ENCODE measurements around the gene ZBED4.
A peak's percentile ranks its signal among the peaks of the same experiment; 100 is the strongest.
"Not testable (repeated sequence)": the region's sequence is repeated elsewhere in the genome, so short reads cannot be mapped to it uniquely, and the experiment has no call there.

The ZBED4 gene, protein sequence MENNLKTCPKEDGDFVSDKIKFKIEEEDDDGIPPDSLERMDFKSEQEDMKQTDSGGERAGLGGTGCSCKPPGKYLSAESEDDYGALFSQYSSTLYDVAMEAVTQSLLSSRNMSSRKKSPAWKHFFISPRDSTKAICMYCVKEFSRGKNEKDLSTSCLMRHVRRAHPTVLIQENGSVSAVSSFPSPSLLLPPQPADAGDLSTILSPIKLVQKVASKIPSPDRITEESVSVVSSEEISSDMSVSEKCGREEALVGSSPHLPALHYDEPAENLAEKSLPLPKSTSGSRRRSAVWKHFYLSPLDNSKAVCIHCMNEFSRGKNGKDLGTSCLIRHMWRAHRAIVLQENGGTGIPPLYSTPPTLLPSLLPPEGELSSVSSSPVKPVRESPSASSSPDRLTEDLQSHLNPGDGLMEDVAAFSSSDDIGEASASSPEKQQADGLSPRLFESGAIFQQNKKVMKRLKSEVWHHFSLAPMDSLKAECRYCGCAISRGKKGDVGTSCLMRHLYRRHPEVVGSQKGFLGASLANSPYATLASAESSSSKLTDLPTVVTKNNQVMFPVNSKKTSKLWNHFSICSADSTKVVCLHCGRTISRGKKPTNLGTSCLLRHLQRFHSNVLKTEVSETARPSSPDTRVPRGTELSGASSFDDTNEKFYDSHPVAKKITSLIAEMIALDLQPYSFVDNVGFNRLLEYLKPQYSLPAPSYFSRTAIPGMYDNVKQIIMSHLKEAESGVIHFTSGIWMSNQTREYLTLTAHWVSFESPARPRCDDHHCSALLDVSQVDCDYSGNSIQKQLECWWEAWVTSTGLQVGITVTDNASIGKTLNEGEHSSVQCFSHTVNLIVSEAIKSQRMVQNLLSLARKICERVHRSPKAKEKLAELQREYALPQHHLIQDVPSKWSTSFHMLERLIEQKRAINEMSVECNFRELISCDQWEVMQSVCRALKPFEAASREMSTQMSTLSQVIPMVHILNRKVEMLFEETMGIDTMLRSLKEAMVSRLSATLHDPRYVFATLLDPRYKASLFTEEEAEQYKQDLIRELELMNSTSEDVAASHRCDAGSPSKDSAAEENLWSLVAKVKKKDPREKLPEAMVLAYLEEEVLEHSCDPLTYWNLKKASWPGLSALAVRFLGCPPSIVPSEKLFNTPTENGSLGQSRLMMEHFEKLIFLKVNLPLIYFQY

DNA sequence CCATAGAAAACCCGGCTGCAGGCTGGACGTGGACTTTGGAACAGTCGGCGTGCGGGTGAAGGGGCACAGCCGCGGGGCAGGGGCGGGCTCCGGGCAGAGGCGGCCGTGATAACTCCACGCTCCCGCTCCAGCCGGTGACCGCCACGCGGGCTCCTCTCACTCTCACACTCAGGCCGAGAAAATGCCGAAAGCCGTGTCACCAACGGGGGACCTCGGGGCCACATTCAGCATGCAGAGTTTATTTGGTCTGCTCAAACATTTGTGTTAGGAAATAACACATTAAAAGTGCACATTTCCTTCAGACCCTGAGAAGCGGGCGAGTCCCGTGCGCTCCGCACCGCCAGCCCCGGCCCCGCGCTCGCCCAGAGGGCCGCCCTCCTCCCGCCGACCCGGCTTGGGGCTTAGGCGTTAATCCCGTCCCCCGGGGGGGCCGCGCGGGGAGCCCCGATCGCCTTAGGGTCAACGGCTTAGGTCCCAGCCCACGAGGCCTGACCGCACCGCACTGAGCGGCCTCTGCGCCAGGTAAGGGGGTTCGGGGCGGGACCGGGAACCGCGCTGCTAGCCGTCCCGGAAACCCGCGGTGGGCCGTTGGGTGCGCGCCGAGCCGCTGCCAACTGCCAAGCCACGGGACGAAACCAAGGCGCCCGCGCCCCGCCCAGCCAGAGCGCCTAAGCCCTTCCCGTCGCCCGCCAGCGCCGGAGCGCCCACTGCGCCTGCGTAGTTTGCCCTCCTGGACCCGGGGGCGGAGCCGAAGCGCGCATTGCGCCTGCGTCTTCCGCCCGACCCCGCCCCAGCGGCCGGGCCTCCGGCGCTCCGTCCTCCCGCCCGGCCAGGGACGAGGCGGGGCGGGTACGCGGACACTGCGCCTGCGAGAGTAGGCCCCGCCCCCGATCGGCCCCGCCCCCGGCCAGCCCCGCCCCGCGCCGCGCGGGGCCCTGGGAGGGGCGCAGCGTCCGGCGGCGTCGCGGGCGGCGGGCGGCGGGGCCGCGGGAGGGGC, at the start of gene ZBED4:
Gene ZBED4, plus strand, starts transcription at position 947 of the 997 bp plus-strand sequence. CDS start 29,819 bp downstream, outside the sequence.
- DNase-seq, result peak; percentile 99

DNA sequence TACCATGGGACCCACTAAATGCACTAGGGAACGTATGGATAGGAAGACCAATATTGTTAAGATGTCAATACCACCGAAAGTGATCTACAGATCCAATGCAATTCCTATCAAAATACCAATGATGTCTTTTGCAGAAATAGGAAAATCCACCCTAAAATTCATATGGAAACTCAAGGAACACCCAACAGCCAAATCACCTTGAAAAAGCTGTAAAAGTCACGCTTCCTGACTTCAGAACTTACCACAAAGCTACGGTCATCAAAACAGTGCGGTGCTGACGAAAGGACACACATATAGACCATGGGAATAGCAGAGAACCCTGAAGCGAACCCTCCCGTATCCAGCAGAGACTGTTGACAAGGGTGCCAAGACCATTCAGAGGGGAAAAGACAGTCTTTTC, 46.5 kb upstream of the ZBED4 start:
- no peak for DNase-seq

DNA sequence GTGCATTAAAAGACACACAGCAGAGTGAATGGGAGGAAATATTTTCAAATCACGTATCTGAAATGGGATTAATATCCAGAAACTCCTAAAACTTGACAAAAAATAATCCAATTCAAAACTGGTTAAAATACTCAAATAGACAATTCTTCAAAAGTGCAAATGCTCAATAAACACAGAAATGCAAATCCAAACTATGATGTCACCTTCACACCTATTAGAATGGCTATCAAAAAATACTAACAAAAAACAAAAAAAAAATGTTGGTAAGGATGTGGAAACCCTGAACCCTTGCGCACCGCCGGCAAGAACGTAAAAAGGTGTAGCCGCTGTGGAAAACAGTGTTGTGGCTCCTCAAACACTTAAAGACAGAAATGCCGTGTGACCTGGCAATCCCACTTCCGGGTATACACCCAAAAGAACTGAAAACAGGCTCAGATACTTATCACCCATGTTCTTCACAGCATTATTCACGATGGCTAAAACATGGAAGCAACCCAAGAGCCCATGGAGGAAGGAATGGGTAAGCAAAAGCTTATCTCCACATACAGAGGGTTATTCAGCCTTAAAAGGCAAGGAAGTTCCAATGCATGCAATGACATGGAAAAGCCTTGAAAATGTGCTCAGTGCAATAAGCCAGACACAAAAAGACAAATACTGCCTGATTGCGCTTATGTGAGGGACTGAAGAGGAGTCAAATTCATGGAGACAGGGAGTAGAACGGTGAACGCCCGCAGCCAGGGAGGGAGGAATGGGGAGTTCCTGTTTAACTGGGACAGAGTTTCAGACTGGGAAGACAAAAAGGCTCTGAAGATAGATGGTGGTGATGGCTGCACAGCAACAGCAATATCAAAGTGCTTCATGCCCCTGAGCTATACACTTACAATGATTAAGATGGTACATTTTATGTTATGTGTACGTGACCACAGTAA, 45.6 kb upstream of the ZBED4 start:
- DNase-seq, result no peak

DNA sequence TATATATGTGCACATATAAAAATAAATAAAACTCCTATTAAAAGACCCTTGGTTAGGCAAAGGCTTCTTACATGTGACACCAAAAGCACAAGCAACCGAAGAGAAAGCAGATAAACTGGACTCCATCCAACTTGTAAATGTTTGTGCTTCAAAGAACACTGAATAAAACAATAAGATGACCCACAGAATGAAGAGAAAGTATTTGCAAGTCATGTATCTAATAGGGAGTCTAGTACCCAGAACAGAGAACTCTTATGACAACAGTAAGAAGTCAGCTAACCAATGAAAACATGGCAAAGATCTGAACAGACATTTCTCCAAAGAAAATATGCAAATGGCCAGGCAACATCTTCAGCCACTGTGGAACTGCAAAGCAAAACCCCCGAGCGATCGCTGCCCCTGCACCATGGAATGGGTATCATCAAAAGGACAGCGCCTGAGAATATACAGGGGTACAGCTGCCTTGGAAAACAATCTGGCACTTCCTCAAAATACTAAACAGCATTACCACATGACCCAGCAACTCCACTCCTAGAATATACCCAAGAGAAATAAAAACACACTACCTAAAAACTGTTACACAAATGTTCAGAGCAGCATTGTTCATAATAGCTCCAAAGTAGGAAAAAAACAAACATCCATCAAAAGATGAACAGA, 43.2 kb upstream of the ZBED4 start:
- no peak for DNase-seq

DNA sequence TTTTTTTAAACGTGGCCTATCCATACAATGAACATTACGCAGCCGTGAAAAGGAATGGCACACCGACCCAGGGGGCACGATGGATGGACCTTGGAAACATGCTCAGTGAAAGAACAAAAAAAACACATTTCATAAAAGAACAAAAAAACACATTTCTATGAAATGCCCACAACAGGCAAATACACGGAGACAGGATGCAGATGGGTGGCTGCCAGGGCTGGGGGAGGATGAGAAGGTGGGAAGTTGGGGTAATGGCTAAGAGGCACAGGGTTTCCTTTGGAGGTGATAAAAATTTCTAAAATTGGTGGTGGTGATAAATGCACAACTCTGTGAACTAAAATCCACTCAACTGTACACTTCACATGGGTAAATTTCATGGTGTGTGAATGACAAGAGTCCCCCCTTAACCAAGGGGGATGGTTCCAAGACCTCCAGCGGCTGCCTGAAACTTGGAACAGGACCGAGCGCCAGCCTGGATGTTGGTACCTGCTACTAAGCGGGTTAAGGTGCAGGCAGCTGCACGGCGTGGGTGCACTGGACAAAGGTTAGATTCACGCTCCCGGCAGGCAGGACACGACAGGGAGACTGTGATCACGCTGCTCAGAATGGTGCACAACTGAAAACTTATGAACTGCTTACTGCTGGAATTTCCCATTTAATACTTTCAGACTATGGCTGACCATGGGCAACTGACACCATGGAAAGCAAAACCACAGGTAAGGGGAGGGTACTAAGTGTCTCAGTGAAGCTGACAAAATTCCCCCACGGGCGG, 42.4 kb upstream of the ZBED4 start:
- DNase-seq, result no peak

DNA sequence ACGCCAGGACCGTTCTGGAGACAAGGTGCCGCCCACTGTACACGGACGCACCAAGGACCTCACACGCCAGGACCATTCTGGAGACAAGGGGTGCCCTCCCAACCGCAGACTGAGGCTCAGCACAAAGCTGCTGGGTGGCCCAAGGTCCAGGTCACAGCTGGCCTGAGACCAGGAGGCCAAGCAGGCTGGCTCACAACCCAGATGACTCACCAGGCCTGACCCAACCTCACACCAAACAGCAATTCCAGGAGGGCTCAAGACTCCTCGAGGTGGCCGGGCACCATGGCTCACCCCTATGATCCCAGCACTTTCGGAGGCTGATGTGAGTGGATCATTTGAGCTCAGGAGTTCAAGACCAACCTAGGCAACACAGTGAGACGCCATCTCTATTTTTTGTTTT, 40.8 kb upstream of the ZBED4 start:
- no peak for DNase-seq

DNA sequence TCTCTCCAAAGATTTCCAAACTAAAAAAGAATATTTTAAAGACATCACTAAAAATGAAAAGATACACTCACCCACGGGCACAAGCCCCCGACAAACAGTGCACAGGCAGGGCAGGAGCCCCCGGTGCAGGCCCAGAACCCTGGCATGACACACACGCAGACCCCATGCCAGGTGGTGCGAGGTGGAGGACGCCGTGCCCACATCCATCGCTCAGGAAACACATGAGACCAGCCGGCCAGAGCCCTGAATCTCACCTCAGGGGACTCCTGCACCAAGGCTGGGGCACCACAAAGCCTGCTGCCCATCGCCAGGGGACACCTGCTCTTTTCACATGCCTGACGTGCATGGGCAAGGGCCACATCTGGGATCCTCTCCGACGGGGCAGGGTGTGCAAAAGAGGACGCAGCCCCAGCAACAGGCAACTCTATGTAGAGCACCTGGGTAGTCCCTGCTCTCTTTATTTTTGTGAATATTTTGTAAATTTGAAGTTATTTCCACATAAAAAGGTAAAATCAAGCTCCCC, 39.4 kb upstream of the ZBED4 start:
- DNase-seq, result no peak

DNA sequence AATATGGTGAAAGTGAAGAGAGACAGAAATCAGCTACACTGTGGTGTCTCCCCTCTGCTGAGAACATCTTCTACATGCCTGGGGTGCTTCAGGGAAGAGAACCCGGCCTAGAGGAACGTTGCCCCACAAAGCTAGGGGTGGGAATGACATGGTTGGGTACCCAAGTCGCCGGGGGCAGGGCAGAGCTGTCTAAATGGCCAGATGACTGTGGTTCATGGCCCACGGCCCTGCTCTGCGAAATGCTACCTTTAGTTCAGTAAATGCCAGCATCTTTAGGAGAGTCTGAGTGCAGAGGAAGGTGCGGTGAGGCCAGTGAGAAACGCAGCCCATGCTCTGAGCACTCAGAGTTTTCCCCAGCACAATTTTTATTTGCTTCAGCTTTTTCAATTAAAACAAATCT, 38.8 kb upstream of the ZBED4 start:
- DNase-seq, result no peak

DNA sequence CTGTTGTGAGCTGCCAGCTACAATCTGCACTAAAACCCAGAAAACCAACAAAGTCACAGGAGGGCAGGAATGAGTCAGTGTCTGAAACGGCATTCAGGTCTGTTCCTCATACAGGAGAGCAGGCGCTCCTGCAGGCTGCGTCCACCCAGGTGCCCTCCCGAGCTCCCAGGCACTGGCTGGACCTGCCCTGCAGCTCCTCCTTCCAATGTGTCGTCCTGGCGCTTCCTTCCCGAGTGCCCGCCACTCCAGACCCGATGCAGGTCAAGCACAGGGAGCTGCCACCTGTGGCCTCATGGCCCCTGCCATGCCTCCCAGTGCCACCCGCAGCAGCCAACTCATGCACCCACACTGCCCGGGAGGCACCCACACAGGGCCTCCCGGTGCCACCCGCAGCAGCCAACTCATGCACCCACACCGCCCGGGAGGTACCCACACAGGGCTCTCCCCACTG, 38.0 kb upstream of the ZBED4 start:
- no peak for DNase-seq

DNA sequence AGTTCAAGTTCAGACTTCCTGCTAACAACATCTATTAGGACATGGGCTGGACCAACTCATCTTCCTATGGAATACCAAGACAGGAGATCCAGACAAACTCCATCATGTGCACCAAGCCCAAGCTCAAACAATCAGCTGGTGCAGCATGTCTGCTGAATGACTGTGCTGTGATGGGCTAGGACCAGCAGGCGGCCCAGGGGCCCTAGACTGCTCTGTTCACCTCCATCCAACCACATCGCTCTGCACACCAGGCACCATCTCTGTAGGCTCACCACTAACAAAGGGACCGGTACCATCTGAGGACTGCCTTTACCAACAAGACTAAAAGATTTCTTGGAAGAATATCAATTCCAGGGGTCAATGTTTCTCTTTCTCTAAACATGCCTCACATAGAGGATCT, 36.3 kb upstream of the ZBED4 start:
- DNase-seq, result no peak

DNA sequence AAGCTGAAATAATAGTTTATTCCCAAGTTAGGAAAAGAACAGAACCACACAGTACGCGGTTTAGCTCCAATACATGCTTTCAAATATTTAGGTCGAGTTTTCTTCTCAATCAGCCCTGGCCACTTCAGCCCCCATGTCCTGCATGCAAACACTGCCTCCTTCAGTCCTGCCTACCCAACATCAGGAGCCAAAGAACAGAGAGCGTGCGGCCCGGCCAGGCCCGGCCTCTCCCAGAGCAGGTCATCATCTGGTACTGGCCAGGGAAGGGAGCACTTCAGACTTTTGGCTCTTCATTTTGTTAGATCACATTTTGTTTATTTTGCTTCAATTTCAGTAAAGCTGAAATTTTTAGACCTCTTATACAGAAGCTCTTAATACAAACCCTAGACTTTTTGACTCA, 32.7 kb upstream of the ZBED4 start:
- DNase-seq, result no peak

DNA sequence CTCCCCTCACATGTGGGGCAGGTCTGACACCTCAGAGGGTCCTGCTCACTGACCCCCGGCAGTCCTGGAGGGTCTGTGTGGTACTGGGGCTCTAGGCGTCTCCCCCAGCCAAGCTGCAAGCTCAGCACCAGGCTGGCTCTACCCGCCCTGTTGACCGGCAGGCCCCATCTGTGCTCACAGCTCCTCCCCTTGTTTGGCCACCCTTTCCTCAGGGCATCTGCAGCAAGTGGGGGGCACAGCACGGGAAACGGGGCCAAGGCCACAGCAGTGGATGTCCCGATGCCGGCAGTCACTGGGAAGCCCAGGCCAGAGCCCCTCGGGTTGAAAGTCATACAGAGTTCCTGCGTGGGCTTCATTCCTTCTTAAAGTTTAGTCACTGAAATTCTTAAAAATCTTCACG, 31.9 kb upstream of the ZBED4 start:
- DNase-seq, result not testable (repeated sequence)

DNA sequence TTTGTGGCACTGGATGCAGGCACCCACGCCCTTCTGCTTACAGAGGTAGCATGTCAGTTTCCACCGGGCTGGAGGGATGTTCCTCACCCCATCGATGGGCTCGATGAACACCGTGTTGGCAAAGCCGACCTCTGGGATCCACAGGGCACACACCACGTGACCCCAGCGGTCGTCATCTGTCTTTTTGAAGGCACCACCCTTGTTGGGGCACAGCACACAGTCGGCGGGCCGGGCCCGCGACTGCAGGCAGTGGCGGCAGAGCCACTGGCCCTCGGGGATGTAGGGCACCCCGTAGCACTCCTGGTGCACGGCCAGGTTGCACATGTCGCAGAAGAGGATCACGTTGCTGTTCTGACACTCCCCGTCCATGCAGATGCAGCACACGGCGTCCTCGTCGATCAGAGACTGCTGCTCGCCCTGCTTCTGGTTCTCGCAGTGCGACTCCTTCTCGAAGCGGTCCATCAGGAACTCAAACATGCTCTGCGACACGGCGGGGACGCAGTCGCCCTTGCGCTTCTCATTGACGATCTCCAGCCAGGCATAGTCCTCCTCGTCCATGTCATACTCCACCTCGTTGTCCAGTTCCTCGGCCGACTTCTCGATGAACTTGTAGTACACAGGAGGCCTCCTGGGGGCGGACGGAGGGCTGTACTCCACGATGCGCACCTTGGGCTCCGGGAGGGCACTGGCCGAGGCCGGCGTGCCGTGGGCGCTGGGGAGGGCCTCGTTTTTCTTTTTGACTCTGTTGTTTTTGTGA, 30.2 kb upstream of the ZBED4 start:
- DNase-seq, result no peak

DNA sequence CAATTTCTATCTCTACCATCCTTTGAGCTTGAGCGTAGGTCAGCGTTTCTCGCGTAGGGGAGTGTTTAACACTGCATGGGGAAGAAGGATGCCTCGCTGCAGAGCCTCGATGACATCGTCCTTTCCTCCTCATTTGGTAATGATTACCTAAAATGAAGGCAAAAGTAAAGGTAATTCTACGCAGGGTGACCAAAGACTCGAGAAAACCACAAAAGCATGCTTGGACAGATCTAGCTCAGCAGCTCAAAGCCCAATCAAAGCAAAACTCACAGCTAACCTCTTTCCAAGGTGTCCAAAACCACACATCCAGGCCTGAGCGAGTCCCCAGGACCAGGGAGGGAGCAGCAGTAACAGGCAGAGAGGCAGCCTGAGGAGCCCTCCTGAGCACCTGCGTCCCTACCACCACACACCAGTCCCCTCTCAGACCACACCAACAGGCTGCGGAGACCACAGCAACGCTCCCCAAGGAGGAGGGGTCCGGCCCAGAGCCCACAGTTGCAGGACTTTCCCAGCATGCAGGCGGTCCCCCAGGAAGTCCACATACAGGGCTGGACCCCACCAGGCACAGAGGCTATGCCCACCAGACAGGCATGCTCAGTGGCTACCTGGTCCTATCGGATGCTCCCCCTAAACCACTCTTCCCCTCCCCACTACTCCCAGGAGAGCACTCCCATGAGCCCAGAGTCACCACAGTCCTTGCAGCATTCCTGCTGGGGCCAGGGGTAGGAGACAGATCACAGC, 29.3 kb upstream of the ZBED4 start:
- no peak for DNase-seq

DNA sequence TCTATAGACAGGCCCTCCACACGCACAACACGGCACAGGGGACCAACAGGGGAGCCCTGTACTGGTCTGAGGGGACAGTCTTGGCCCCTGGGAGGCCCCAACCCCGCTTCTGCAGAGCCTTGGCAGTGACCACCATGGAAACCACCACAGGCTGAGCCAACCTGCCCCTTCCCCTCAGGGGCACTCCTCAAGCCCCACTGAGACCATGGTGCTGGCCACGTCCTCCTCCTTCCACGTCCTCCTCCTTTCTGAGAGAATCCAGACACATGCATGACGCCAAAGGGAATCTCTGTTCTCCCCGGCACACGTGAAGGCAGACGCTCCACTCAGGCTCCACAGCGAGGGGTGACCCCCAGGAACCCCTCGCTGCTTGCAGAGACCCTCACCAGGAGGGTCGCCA, 28.7 kb upstream of the ZBED4 start:
- no peak for DNase-seq

DNA sequence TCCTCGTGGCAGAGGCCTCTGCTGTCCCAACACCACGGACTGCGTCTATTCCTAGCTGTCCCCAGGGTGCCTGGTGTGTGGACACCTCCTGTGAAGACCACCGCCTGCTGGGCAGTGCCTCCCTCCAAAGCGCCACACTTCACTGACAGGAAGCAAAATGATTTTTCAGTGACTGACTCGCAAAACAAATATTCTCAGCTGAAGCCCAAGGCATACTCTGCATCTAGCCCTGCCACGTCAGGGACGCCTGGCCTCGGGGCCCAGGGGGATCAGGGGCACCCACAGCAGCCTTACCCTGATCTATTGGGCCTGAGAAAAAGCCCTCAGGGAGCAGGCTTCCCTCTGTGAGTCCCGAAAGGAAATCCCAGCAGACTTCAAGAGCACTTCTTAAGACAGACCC, 28.2 kb upstream of the ZBED4 start:
- DNase-seq, result no peak

DNA sequence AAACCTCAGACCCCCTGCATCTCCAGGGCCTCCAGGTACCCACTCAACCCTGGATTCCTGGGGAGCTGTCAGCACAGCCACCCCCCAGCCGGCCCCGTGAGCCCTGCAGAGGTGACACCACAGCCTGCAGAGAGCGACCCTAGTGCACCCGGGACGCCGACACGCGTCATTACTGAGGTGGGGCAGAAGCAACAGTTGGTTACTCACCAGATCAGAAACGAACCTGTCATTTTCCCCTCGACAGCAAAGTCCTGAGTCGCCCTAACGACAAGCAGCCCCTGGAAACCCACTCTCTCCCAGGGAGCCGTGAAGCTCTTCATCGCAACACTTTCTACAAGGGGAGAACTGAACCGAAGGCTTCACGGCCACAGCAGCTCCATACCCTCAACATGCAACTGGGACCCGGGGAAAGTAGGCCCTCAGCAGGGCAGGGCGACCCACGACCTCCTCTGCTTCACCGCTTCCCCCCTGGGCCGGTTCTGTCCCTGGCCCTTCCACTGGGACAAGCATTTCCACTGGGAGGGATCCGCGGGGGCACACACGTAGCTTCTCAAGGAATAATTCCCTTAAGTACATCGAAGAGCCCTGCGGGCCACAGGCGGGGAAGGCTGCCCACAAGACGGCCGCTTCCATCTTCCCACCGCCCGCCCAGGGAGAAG, 27.6 kb upstream of the ZBED4 start:
- peak; percentile 9 for DNase-seq

All from eye (tissue), 1 donor.